K562 (cell line): ENCODE measurements around the gene IFNA5. TPM values are rescaled to one million over a fixed set of nuclear protein-coding genes. Genes with fewer than 3 reads are reported as not detected.

Experiments used
- ATAC-seq: fragments of 200-7000 bp; cut with Tn5 transposase; 3 replicates; pipeline ENCODE4 v1.9.1; 2020; ENCODE audit warnings: moderate library complexity
- Bru-seq: library from RNA; stranded (reverse); fragments of 400-500 nt; gene quantifications from one replicate; lab custom pipeline; 2021; lab: Mats Ljungman, UMichigan
- BruChase-seq, 2 experiments: library from RNA; stranded (reverse); fragments of 400-500 nt; gene quantifications; one replicate each; lab custom pipeline; 2021; lab: Mats Ljungman, UMichigan
- BruUV-seq: library from RNA; stranded (reverse); fragments of 400-500 nt; replicated peaks from 2 replicates; lab custom pipeline; 2021; lab: Mats Ljungman, UMichigan
- CTCF ChIA-PET: fragments of 300-600 bp; formaldehyde crosslinking; extraction: SDS; loops from one replicate; lab custom pipeline; 2021; ENCODE audit warnings: low intra/inter-chr PET ratio; lab: Yijun Ruan, JAX
- POLR2A ChIA-PET: fragments of 300-600, 350-650 bp; sonication (Branson Sonifier 250); formaldehyde crosslinking; extraction: SDS; loops from one replicate; lab custom pipeline; 2021; ENCODE audit warnings: antibody characterized with exemption, inconsistent platforms; lab: Yijun Ruan, JAX
- DNase-seq, 4 experiments: peaks; one replicate each; pipeline versions ENCODE4 v3.0.0 to v3.0.0-alpha.2; 2011 to 2018; ENCODE audit warnings: low spot score in 3 of 4, mixed read lengths in 3 of 4; ENCODE audit errors: extremely low read depth in 1 of 4
- FAIRE-seq: peaks from 2 replicates; lab custom pipeline; 2011; peaks lifted over from hg19 to GRCh38; lab: Jason Lieb, UNC
- H2AFZ ChIP-seq: 2 replicates; pipeline ENCODE4 v1.6.0; 2011; ENCODE audit warnings: low read depth, low read length, control low read depth, inconsistent platforms
- H3K27ac ChIP-seq: fragments of 200-600 bp; 3 replicates; pipeline ENCODE4 v1.8.0; 2011; ENCODE audit warnings: low read depth, mild to moderate bottlenecking, control low read depth, inconsistent platforms, low read length, moderate library complexity, mixed read lengths; ENCODE audit errors: extremely low read depth
- H3K27me3 ChIP-seq, 2 experiments: fragments of 300-600 bp in 1 of 2; 2 replicates in 1 of 2; 3 replicates in 1 of 2; pipeline versions ENCODE4 v1.6.0 to v1.8.0; 2011; ENCODE audit warnings: inconsistent platforms in 2 of 2, low read length in 2 of 2, mild to moderate bottlenecking in 1 of 2, mixed read lengths in 1 of 2, moderate library complexity in 1 of 2; ENCODE audit not compliant: control insufficient read depth in 2 of 2, insufficient read depth in 2 of 2
- H3K36me3 ChIP-seq: fragments of 300-600 bp; 3 replicates; pipeline ENCODE4 v1.8.0; 2011; ENCODE audit warnings: mild to moderate bottlenecking, low read length, inconsistent platforms; ENCODE audit not compliant: control insufficient read depth, insufficient read depth
- H3K4me1 ChIP-seq, 2 experiments: fragments of 200-600 bp in 1 of 2; replicated peaks in 1 of 2; 2 replicates in 1 of 2; 3 replicates in 1 of 2; pipeline versions ENCODE4 v1.5.1 to v1.8.0; 2011; ENCODE audit warnings: inconsistent platforms in 2 of 2, low read length in 2 of 2, mild to moderate bottlenecking in 1 of 2, mixed read lengths in 1 of 2, moderate library complexity in 1 of 2; ENCODE audit not compliant: control insufficient read depth in 2 of 2, insufficient read depth in 2 of 2
- H3K4me2 ChIP-seq: 2 replicates; pipeline ENCODE4 v1.6.1; 2011; ENCODE audit warnings: low read length, control low read depth, inconsistent platforms, mixed read lengths; ENCODE audit not compliant: insufficient read depth
- H3K4me3 ChIP-seq: fragments of 200-600 bp; sonication (generic), shearing (Covaris generic); 2 replicates; pipeline ENCODE4 v1.5.1; 2016; ENCODE audit warnings: control low read depth, inconsistent platforms
- H3K79me2 ChIP-seq: fragments of 200-600 bp; 3 replicates; pipeline ENCODE4 v1.8.0; 2011; ENCODE audit warnings: low read length, inconsistent platforms; ENCODE audit not compliant: control insufficient read depth, insufficient read depth
- H3K9ac ChIP-seq, 2 experiments: 2 replicates each; pipeline versions ENCODE4 v1.6.0 to v1.6.1; 2011; ENCODE audit warnings: low read depth in 2 of 2, low read length in 2 of 2, control low read depth in 1 of 2, inconsistent platforms in 1 of 2, mild to moderate bottlenecking in 1 of 2, mixed read lengths in 1 of 2; ENCODE audit not compliant: insufficient read depth in 1 of 2
- H3K9me1 ChIP-seq: one replicate; pipeline ENCODE4 v1.6.0; 2011; ENCODE audit warnings: inconsistent platforms, mild to moderate bottlenecking, low read length, moderate library complexity; ENCODE audit not compliant: control insufficient read depth, insufficient read depth
- H3K9me3 ChIP-seq: replicated peaks from 2 replicates; pipeline ENCODE4 v1.5.1; 2011; ENCODE audit warnings: low read depth, low read length, inconsistent platforms; ENCODE audit not compliant: control insufficient read depth, insufficient read depth
- H4K20me1 ChIP-seq: replicated peaks from 2 replicates; pipeline ENCODE4 v1.6.1; 2011; ENCODE audit warnings: low read length, inconsistent platforms, mixed read lengths; ENCODE audit not compliant: control insufficient read depth, insufficient read depth
- CCNT2 ChIP-seq: IDR thresholded peaks from 2 replicates; pipeline ENCODE4 v1.6.1; 2011; ENCODE audit warnings: borderline replicate concordance, low read depth, mild to moderate bottlenecking, moderate library complexity, mixed read lengths, low read length; ENCODE audit not compliant: insufficient read length; ENCODE audit errors: extremely low read depth
- FOXJ2 ChIP-seq: fragments of 200-800 bp; sonication (Bioruptor generic); IDR thresholded peaks from 2 replicates; pipeline ENCODE4 v1.6.1; 2016; ENCODE audit warnings: missing genetic modification characterization, missing compliant biosample characterization
- HDAC1 ChIP-seq, 2 experiments: fragments of 450-650 bp; IDR thresholded peaks; 2 replicates each; pipeline ENCODE4 v1.6.1; 2016 to 2017; ENCODE audit warnings: inconsistent platforms in 1 of 2, mild to moderate bottlenecking in 1 of 2, moderate library complexity in 1 of 2
- IFI16 ChIP-seq: fragments of 250-450 bp; sonication (Bioruptor Pico); IDR thresholded peaks from 2 replicates; pipeline ENCODE4 v2.1.2; 2022; ENCODE audit warnings: mild to moderate bottlenecking, inconsistent platforms
- KLF6 ChIP-seq: fragments of 250-450 bp; sonication (Bioruptor Pico); IDR thresholded peaks from 2 replicates; pipeline ENCODE4 v1.4.0; 2020; ENCODE audit warnings: mild to moderate bottlenecking, moderate library complexity, borderline replicate concordance
- NEUROD1 ChIP-seq: fragments of 150-350 bp; IDR thresholded peaks from 2 replicates; pipeline ENCODE4 v1.6.1; 2014; ENCODE audit warnings: borderline replicate concordance, low read length, low read depth; ENCODE audit not compliant: partially characterized antibody
- TCFL5 ChIP-seq: fragments of 250-450 bp; sonication (Bioruptor Pico); conservative IDR thresholded peaks from 2 replicates; pipeline ENCODE4 v1.6.1; 2021; ENCODE audit warnings: mild to moderate bottlenecking, moderate library complexity, matching md5 sums
- ZBTB7A ChIP-seq: IDR thresholded peaks from 2 replicates; pipeline ENCODE4 v1.6.1; 2011; ENCODE audit warnings: low read depth, mild to moderate bottlenecking, low read length, moderate library complexity, borderline replicate concordance; ENCODE audit not compliant: control insufficient read depth
- WGBS: fragments of 100-300 bp; shearing (Covaris generic); methylation state at CpG from one replicate; pipeline ENCODE4 v1.1.6; 2016; ENCODE audit warnings: low coverage, mixed read lengths; ENCODE audit not compliant: insufficient coverage; ENCODE audit errors: missing lambda C conversion rate; 5-methylcytosine and 5-hydroxymethylcytosine counted together
- in situ Hi-C: fragments of 300-500 bp; cut with MboI; formaldehyde crosslinking; loops from 4 replicates; pipeline ENCODE4 v1.15.0; 2018; ENCODE audit warnings: inconsistent platforms, mixed read lengths
- intact Hi-C: fragments of 100-400 bp; cut with micrococcal nuclease; formaldehyde crosslinking; loops from 2 replicates; pipeline ENCODE4 v1.14.2; 2022
- long read RNA-seq, 3 experiments: library from polyadenylated mRNA in 2 of 3; library from RNA in 1 of 3; unstranded in 2 of 3; stranded (forward) in 1 of 3; transcript quantifications; one replicate each; pipeline ENCODE4 v2.0.0, GENCODE V29; 2019 to 2022
- polyA minus RNA-seq, 3 experiments: library from RNA; depleted of rRNA, polyadenylated mRNA; stranded (reverse); fragments of >200 nt; gene quantifications; 2 replicates each; pipeline ENCODE4 v1.2.3, GENCODE V29; 2011
- polyA plus RNA-seq, 8 experiments: library from polyadenylated mRNA; depleted of rRNA in 4 of 8; stranded (reverse) in 5 of 8; unstranded in 3 of 8; fragments of >200 nt; fragmentation: Nextera tagmentation in 2 of 8; fragmentation: Illumina TruSeq in 1 of 8; extraction: Ambion mirVana in 2 of 8; extraction: Trizol in 1 of 8; gene quantifications; 2 replicates each; pipeline versions ENCODE4 v1.2.1 to v1.2.3, GENCODE V29; 2011 to 2014; ENCODE audit warnings: inconsistent platforms in 1 of 8, missing spikeins in 1 of 8
- total RNA-seq, 7 experiments: library from RNA; depleted of rRNA in 6 of 7; stranded (reverse); fragments of >200 nt in 6 of 7; fragmentation: Illumina TruSeq in 2 of 7; extraction: Trizol in 2 of 7; gene quantifications; 2 replicates each; pipeline versions ENCODE4 v1.2.1 to v1.2.3, GENCODE V29; 2011 to 2021; ENCODE audit warnings: low replicate concordance in 1 of 7
- TF ChIP-seq, protein P1 (sequence below): fragments of 250-450 bp; sonication (Bioruptor Pico); IDR thresholded peaks from 2 replicates; pipeline ENCODE4 v1.4.0; 2020
- TF ChIP-seq, protein P2 (sequence below): fragments of 200-800 bp; sonication (Bioruptor generic); IDR thresholded peaks from 2 replicates; pipeline ENCODE4 v1.6.1; 2017; ENCODE audit warnings: missing genetic modification characterization, missing compliant biosample characterization
- TF ChIP-seq, protein P3 (sequence below): sonication (generic); formaldehyde crosslinking; IDR thresholded peaks from 2 replicates; pipeline ENCODE4 v1.8.0; 2022; ENCODE audit warnings: missing genetic modification reagents, mild to moderate bottlenecking, borderline replicate concordance

IFNA5 gene
- not detected in 2 replicates for total RNA-seq (2011; cell fraction: chromatin; rRNA removed; ENCODE audit: low replicate concordance)
- total RNA-seq (2011; cell fraction: nucleolus; rRNA removed): not detected in 2 replicates
- total RNA-seq (2011; cell fraction: nucleoplasm; rRNA removed): not detected in 2 replicates
- not detected in 2 replicates for total RNA-seq (2014; rRNA removed)
- total RNA-seq (2014; rRNA removed; fragmentation: Illumina TruSeq; extraction: Trizol): not detected in 2 replicates
- not detected in 2 replicates for total RNA-seq (2015; rRNA removed; fragmentation: Illumina TruSeq; extraction: Trizol)
- not detected in 2 replicates for total RNA-seq (2021)
- not detected in 2 replicates for polyA plus RNA-seq (2011; rRNA removed)
- not detected in 2 replicates for polyA plus RNA-seq (2011; cell fraction: cytosol; rRNA removed)
- not detected in 2 replicates for polyA plus RNA-seq (2011; cell fraction: nucleus; rRNA removed)
- polyA plus RNA-seq (2012): not detected in 2 replicates
- not detected in 2 replicates for polyA plus RNA-seq (2014; fragmentation: Illumina TruSeq; extraction: Trizol)
- not detected for polyA plus RNA-seq (2014; fragmentation: Nextera tagmentation; extraction: Ambion mirVana)
- polyA plus RNA-seq (2014; rRNA removed): not detected in 2 replicates
- not detected in 2 replicates for polyA minus RNA-seq (2011; rRNA and poly(A)+ RNA removed)
- polyA minus RNA-seq (2011; cell fraction: cytosol; rRNA and poly(A)+ RNA removed): not detected in 2 replicates
- polyA minus RNA-seq (2011; cell fraction: nucleus; rRNA and poly(A)+ RNA removed): not detected in 2 replicates
- Bru-seq, nascent RNA: not detected
- BruChase-seq, experiment 1, labeled RNA remaining after a 2-hour chase: not detected
- BruChase-seq, experiment 2, labeled RNA remaining after a 6-hour chase: not detected
- long read RNA-seq, experiment 1: 0 reads
- long read RNA-seq, experiment 2: 0 reads
- long read RNA-seq, experiment 3: 0 reads

DNA sequence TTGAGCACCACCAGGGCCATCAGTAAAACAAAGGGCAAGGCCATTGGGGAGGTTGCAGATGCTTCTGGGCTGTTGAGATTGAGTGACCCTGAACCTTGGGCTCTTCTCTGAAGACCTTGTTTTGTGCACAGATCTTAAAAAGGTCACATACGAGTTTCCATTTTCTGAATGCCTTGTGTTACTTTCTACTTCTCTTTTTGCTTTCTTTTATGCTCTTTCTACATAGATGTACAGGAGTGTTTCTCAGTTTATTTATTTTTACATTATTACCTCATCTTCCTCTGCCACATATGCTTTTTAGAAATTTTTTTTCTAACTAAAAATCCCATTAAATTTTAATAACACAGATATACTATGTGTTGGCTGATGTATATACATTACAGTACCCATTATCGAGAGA is at the start of gene IFNA5:
TSS of gene IFNA5 (minus strand) at position 101 of the 400 bp plus-strand sequence. CDS start at position 44, 57 bp downstream.
- Histone ChIP-seq H3K79me2 (no peaks in the 10 kb centered on the region), H3K27me3 (no peaks in the 10 kb centered on the region), H3K36me3 (no peaks in the 10 kb centered on the region), H3K9me1 (no peaks in the 10 kb centered on the region), H2AFZ (no peak within 1 kb of the TSS)
- POLR2A ChIA-PET: no interaction called here
- no TSS peak for BruUV-seq
- intact Hi-C loops: no loop called here
- TF ChIP-seq, protein P1, sequence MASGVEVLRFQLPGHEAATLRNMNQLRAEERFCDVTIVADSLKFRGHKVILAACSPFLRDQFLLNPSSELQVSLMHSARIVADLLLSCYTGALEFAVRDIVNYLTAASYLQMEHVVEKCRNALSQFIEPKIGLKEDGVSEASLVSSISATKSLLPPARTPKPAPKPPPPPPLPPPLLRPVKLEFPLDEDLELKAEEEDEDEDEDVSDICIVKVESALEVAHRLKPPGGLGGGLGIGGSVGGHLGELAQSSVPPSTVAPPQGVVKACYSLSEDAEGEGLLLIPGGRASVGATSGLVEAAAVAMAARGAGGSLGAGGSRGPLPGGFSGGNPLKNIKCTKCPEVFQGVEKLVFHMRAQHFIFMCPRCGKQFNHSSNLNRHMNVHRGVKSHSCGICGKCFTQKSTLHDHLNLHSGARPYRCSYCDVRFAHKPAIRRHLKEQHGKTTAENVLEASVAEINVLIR (CRISPR knock-in tag): no peak
- TF ChIP-seq NEUROD1: no peak
- no peak for TF ChIP-seq ZBTB7A
- TF ChIP-seq IFI16 (CRISPR knock-in tag): no peak
- TF ChIP-seq, protein P2, sequence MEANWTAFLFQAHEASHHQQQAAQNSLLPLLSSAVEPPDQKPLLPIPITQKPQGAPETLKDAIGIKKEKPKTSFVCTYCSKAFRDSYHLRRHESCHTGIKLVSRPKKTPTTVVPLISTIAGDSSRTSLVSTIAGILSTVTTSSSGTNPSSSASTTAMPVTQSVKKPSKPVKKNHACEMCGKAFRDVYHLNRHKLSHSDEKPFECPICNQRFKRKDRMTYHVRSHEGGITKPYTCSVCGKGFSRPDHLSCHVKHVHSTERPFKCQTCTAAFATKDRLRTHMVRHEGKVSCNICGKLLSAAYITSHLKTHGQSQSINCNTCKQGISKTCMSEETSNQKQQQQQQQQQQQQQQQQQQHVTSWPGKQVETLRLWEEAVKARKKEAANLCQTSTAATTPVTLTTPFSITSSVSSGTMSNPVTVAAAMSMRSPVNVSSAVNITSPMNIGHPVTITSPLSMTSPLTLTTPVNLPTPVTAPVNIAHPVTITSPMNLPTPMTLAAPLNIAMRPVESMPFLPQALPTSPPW (CRISPR knock-in tag): no peak
- TF ChIP-seq KLF6 (CRISPR knock-in tag): no peak
- no peak for TF ChIP-seq CCNT2
- no peak for TF ChIP-seq HDAC1 (IDR thresholded peaks at IDR 0.05)
- no peak for TF ChIP-seq FOXJ2
- no peak for TF ChIP-seq TCFL5 (CRISPR knock-in tag)
- TF ChIP-seq, protein P3, sequence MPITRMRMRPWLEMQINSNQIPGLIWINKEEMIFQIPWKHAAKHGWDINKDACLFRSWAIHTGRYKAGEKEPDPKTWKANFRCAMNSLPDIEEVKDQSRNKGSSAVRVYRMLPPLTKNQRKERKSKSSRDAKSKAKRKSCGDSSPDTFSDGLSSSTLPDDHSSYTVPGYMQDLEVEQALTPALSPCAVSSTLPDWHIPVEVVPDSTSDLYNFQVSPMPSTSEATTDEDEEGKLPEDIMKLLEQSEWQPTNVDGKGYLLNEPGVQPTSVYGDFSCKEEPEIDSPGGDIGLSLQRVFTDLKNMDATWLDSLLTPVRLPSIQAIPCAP (CRISPR knock-in tag): no peak
- TF ChIP-seq, all 486 proteins: peak for 0
- in situ Hi-C loops: no loop called here
- no peak within 1 kb of the TSS for H3K4me2 ChIP-seq
- no peak for FAIRE-seq
- DNase-seq: no peak
- H4K20me1 ChIP-seq: no peaks in the 10 kb centered on the region
- H3K9ac ChIP-seq: no peak within 1 kb of the TSS
- H3K4me3 ChIP-seq: no peak within 1 kb of the TSS
- H3K4me1 ChIP-seq: no peaks in the 10 kb centered on the region
- WGBS: no CpG with 5 or more reads among the region's 2 CpGs
- no peak for ATAC-seq
- CTCF ChIA-PET: no interaction called here
- H3K27ac ChIP-seq: no peak within 1 kb of the TSS
- no peaks in the 10 kb centered on the region for H3K9me3 ChIP-seq
